ENCODE results near the gene ZNF519.
"Not testable (repeated sequence)": the region's sequence is repeated elsewhere in the genome, so short reads cannot be mapped to it uniquely, and the experiment has no call there.

Gene ZNF519

DNA sequence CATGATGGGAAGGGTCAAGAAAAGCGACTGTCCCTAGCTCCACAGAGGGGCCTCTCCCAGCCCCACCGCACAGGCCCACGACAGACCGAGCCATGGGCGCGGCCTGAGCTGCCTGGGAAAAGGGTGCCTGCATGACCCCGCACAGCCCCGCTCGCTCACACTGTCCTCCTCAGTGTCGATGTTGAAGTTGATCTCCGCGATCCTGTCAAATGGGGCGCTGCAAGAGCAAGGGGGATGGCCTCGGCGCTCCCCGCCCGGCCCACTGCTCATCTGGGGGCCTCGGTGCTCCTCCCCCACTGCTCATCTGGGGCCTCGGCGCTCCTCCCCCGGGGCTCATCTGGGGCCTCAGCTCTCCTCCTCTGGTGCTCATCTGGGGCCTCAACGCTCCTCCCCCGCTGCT lies 14.5 kb upstream of the ZNF519 start:
- DNase-seq = not testable (repeated sequence)

DNA sequence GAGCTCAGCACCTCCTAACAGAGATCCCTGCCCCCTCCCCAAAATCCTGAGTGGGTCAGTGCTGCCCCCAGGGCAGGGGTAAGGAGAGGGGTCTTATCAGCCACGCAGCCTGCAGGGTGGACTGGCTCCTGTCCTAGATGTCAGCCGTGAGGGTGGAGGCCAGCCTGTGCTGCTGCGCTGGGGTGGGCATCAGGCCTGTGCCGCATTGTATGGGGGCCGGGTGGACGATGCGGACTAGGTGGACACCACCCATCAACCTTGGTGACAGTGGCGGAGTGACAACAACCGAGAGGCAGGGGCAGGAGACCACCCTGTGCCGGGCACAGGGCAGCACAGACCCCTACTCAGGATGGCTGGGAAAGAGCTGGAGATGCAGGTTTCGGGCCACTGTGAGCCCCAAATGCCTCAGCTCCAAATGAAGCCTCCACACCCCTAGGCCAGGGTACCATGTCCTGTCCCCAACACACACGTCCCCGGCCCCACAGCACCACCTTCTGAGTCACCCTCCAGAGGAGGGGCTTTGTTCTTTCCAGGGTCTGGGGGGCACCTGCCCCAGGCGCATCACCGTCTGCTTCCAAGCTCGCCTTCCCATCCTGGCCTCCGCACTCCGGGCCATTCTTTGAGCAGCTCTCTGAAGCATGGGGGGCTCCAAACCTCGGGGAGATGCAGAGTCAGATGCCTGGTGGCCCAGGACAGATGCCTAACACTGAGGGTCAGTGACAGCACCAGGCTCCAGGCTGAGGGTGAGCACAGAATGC lies 13.5 kb upstream of the ZNF519 start:
- not testable (repeated sequence) for DNase-seq

DNA sequence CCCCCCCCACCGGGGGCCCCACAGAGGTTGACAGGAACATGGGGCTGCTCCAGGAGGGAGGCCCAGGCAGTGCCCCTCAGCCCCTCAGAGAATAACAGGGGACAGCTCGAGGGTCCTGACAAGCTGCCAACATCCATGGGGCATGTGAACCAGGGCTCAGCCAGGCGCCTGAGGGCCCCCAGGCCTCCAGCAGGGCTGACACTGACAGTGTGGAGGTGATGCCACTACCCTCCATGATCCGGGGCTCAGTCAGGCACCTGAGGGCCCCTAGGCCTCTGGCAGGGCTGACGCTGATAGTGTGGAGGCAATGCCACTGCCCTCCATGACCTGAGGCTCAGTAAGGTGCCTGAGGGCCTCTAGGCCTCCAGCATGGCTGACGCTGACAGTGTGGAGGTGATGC lies 12.8 kb upstream of the ZNF519 start:
- DNase-seq = not testable (repeated sequence)

DNA sequence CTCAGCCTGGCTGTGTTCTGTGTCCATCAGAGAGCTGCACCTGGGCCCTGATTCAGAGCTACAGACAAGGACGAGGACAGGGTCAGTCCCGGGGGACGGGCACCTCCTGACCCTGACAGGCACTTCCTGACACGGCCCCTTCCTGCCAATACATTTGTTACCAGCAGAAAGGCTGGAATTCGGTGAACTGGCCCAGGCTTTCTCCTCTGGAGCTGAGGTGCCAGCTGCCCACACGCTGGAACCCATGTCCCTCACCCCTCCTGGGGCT lies 12.3 kb upstream of the ZNF519 start:
- no peak for DNase-seq

DNA sequence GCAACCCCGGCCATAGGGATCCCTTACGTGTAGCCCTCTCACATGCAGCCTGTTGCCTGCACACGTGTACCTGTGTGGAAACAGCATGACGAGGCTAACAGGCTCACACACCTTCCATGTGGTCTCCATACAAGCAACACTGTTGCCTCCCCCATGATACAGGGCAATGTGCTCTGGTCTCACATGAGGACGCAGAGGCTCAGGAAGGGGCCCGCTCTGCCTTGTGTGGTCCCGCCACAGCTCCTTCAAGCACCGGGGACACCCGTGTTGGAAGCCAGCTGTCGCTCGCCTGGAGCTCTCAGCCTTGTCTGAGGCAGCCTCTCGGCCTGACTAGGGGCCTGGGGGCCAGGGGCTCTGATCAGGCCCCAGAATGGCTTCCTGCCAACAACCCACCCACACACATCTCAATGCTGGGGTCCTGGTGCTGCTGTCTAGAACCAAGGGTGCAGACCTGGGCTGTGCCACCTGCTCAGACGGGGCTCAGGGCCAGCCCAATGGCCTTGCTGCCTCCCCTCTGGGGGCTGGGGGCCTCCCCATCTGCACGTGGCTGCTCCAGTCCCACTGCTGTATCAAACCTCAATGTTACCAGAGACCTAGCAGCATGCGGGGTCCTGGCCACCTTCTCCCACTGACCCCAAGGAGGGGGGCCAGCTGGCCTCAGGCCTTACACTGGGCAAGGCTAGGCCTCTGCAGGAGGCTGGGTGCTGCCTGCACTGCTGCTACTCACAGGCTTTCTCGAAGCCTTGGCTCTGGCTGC lies 11.8 kb upstream of the ZNF519 start:
- DNase-seq = not testable (repeated sequence)

DNA sequence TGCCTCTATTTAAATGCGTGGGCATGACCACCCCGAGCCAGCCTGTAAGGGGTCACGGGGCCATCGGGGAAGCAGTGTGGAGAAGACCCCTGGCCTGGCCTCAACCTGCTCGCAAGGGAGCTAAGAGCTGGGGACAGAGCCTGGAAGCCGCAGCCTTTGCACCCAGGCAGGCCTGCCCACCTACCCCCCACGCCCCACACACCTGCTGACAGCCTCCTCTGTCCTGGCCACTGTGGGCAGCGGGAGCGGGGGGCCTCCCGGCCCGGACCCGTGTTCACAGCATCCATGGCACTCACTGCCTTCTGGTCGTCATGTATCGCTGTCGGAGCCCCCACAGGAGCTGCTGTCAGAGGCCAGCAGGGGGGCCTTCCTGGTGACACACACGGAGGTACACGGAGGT lies 11.2 kb upstream of the ZNF519 start:
- DNase-seq = not testable (repeated sequence)

DNA sequence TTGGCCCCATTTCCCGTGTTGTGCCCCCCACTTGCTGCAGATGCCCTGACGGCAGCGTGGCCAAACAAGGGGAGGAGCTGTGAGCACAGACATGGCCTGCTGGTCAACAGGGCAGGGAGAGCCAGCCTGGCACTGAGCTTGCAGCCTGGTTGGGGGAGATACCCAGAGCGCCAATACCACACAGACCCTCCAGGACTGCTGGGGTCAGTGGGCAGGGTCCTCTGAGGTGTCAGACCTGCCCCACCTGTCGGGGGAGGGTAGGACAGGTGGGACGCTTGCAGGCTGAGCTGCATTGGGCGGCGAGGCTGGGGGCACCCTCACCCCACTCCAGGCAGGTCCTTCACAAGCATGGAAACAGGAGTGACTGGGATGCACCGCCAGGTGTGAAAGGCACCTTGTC lies 9.9 kb upstream of the ZNF519 start:
- not testable (repeated sequence) for DNase-seq

DNA sequence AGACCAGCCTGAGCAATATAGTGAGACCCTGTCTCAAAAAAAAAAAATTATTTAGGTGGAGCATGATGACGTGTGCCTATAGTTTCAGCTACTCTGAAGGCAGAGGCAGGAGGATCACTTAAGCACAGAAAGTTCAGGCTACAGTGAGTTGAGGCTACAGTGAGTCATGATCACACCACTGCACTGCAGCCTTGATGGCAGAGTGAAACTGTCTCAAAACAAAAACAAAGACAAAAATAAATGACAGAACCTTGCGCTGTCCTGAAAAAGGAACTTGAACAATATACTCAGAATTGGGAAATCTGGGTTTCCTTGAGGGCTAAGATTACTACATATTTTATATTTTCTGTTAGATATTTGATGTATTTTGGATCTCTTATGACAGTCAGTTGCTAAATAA lies 7.3 kb upstream of the ZNF519 start:
- not testable (repeated sequence) for DNase-seq

DNA sequence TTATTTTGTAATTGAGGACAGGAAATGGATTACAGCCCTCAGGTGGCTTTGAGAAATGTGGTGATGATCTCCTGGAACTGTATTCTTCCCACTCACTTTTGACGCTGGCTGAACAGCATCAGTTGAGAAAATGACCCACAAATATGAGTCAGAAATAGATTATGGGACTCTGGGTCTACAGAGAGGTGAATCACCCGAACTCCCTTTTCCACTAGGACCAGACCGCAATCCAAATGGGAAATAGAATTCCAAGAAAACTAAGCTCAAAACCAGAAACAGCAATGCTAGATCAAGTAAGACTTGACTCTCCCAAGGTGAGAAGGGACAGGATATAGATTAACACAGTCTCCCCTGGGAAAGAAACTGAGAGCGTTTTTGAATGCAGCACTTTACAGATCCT lies 5.7 kb upstream of the ZNF519 start:
- DNase-seq = not testable (repeated sequence)

DNA sequence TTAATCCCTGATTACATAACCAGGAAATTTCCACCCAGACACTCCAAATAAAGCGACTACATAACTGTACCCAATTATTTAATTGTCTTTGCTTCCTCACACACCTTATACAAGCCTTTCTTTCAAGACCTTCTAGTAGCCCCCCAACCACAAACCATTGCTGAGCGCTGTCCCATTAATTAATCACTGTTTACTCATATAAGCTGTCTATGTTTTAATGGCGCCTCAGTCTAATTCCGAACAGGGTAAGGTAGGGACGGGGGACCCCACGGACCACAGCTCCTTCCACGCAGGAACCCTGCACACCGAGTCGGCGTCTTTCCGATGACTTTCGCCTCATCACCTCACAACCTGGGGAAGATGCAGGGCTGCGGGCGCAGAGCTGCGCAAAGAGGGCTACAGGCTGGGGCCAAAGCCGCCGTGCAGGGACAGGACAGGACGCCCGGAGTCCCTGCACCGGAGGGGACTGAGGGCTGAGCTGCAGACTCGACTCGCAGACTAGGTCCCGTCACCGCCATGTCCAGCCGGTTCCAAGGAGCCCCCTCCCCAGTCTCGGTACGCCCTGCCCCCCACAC lies 452 bp downstream of the ZNF519 start:
- DNase-seq = not testable (repeated sequence)

DNA sequence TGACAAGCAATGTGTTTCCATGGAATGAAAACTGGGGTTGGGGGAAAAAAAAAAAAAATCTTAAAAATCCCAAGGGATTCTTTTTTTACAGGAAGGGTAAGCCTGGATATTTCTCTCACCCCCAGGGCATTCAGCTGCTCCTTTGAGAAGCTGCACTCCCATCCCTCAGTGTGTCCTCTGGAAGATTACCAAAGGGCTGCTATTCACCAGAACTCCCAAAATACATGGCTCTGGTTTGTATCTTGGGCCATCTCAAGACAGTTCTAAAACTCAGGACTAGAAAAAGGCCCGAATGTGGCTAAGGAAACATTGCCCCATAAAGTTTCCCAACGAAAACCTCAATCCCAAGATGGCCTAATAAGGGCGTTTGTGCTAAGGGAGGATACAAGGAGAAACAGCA lies 1.4 kb downstream of the ZNF519 start:
- DNase-seq = not testable (repeated sequence)

DNA sequence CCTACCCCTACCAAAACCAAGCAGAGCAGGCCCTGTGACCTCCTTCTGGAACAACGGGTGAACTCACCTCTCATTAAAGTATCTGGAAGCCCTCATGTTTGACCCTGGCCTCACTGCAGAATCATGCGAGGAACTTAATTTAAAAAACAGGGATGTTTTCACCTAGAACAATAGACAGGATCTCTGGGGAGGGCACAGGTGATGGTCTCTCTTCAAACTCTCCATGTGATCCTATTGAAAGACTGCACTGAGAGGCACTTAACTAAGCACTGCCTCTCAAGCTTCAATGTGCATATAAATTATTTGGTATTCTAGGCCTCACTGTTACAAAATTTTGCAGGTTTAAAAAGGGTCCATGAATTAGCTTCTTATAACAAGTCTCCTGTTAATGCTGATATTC lies 7.5 kb downstream of the ZNF519 start:
- DNase-seq = no peak

DNA sequence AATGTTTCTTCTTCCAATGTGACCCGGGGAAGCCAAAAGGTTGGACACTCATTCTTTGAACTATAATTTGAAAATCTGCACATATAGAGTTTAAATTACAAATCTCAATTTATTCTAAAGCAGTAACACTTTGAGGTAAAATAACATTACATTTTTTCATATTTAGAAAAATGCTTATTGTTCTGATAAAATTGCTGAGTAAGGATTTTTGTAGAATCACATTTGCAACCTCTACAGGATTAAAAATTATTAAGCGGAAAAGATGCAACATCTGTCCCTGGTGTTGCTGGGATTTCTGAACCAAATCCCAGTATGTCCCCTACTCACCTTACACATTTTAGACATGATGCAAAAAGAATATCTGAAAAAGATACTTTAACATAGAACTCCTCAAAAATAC lies 10.1 kb downstream of the ZNF519 start:
- DNase-seq = no peak

DNA sequence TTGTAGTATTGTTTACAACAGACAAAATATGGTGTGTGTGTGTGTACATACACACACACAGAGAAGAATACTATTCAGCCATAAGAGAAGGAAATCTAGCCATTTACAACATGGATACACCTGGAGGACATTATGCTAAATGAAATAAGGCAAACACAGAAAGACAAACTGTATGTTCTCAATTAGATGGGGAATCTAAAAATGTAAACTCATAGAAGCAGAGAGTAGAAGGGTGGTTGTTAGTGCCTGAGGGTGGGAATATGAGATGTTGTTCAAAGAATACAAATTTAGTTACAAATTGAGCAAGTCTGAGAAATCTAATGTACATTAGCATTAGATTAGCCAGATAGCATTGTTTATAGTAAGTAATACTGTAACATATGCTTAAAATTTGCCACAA lies 11.3 kb downstream of the ZNF519 start:
- DNase-seq = no peak

DNA sequence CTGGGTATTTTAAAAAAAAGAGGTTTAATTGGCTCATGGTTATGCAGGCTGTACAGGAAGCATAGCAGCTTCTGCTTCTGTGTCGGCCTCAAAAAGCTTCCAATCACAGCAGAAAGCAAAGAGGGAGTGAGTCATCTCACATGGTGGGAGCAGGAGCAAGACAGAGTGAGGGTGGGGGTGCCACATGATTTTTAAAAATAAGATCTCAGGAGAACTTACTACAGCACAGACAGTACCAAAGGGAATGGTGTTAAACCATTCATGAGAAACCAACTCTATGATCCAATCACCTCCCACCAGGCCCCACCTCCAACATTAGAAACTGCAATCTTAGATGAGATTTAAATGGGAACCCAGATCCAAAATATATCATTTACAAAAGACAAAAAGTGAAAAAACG lies 14.6 kb downstream of the ZNF519 start:
- DNase-seq = no peak

DNA sequence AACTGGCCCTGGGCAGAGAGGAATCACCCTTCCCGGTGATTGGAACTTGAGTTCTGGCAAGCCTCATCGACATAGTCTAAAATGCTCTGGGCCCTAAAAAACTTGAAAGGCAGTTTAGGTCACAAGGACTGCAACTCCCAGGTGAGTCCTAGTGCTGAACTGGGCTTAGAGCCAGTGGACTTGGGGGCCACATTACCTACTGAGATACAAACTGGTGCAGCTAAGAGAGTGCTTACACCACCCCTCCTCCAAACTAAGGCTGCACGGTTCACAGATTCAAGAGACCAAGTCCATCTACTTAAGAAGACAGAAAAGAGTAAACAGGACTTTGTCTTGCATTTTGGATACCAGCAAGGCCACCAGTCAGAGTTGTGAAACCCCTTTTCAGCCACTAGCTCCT lies 25.3 kb downstream of the ZNF519 start:
- DNase-seq = no peak

DNA sequence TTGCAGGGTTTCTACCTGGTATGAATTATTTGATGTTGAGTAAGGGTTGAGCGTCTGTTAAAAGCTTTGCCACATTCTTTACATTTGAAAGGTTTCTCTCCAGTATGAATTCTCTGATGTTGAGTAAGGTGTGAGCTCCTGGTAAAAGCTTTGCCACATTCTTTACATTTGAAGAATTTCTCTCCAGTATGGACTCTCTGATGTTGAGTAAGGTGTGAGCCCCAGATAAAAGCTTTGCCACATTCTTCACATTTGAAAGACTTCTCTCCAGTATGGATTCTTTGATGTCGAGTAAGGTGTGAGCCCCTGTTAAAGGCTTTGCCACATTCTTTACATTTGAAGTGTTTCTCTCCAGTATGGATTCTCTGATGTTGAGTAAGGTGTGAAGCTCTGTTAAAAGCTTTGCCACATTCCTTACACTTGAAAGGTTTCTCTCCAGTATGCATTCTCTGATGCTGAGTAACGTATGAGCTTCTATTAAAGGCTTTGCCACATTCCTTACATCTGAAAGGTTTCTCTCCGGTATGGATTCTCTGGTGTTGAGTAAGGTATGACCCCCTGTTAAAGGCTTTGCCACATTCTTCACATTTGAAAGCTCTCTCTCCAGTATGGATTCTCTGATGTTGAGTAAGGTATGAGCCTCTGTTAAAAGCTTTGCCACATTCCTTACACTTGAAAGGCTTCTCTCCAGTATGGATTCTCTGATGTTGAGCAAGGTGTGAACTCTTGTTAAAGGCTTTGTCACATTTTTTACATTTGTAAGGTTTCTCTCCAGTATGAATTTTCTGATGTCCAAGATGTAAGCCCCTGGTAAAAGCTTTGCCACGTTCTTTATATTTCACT lies 27.1 kb downstream of the ZNF519 start:
- DNase-seq = no peak

DNA sequence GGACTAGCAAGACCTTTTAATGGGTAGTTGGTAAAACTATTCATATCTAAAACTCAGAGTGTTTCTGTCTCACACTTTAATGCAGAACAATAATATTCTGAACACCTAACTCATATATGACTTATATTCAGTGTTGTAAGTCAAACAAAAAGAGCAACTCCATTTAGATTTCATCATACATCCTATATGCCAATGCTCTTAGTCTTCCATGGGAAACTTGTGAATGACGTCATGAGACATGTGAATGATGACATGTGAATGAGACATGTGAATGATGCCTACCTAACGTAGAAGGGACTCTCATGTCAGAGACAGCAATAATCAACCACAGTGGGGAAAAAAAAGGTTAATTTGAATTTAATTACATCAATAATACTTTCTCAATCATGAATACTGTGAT lies 28.0 kb downstream of the ZNF519 start:
- no peak for DNase-seq

DNA sequence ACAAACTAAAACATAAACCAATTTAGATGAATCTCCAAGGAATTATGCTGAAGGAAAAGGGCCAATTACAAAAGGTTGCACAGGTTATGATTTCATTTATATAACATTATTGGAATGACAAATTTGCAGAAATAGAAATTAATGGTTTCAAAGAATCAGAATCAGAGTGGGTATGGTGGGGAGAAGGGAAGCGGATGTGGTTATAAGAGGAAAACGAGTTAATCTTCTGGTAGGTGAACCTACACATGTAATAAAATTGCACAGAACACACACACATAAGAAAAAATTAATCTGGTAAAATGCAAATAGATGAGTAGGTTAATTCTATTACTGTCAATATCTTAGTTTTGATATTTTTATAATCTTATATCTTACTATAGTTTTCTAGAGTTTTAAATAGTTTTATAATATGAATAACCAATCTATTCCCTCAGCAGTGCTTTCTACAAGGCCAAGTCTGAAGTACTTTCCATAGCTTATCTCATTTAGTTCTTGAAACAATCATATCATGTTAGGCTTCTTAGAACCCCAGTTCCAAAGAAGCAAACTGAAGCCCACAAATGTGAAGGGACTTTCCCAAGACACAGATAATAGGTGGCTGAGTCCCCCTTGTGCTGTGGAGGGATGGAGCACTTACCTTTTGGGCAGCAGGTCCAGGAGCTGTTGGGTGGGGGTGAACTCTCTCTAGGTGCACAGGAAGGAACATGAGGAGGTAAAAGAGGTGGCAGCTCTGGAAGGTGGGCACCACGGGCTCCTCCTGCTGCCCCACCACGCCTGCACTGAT lies 31.5 kb downstream of the ZNF519 start:
- no peak for DNase-seq

DNA sequence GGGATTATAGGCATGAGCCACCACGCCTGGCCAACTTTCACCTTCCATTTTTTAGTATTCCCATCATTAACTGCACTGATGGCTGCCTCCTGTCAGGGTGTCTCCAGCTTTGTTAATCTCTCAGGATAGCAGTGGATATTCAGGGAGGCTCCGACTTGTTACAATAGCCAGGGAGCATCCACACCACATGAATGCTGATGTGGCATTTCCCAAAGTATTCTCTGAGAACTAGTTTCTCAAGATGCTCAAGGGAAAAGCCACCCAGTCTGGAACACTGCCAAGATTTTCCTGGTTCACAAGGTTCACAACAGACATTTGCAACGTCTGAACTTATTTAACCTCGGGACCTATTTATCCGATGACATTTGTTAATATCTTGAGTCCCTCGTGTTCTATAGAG lies 33.8 kb downstream of the ZNF519 start:
- DNase-seq = no peak

DNA sequence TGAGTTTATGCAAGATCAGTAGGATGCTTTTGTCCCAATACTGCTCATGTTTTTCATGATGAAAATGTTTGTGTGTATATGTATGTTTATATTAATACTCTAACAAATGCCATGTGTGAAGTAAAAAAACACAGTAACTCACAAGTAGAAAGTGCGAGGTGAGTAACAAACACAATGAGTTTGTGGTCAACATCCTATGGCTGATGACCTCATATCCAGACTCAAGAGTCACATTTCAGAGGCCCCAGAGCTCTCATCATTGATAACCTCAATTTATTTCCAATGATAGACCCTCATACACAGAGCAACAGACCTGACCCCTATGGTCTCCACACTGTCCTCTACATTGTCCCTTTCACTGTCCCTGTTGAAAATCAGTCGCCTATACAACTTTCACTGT lies 34.5 kb downstream of the ZNF519 start:
- no peak for DNase-seq

DNA sequence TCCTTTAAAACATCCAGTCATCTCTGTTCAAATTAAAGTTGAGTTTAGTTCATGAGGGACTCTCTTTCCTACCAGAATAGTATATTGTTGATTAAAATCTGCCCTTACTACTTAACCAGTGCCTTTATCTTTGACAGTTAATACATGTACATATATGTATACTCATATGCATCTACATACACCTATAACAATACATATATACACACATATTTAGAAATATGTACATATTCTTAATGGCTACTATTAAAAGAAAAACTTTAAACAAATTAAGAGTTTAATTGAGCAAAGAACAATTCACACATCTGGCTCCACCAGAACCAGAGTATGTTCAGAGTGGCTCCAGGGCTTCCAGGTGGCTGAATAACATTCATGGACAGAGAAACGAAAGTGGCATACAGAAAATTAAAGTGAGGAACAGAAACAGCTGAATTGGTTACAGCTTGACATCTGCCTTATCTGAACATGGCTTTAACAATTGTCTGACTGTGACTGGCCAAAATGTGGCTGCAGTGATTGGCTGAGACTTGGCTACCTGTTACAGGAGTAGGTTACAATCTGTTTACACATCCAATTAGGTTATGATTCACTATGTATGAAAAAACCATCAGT lies 38.8 kb downstream of the ZNF519 start:
- no peak for DNase-seq

Data from NCI-H510A treated with DMSO at 0.1 percent for 48 hours (cell line).